K562 (cell line): ENCODE measurements around the gene UBE2O. TPM values are rescaled to one million over a fixed set of nuclear protein-coding genes. Genes with fewer than 3 reads are reported as not detected.
A peak's percentile ranks its signal among the peaks of the same experiment; 100 is the strongest.

Experiments
- BCL6 ChIP-seq: fragments of 250-450 bp; sonication (Bioruptor Pico); IDR thresholded peaks from 2 replicates; pipeline ENCODE4 v1.4.0; 2020
- HDAC6 ChIP-seq: IDR thresholded peaks from 2 replicates; pipeline ENCODE4 v1.6.1; 2012; ENCODE audit warnings: low read depth, mild to moderate bottlenecking, control low read depth, inconsistent platforms, low read length, moderate library complexity
- MCM2 ChIP-seq: fragments of 450-650 bp; IDR thresholded peaks from 2 replicates; pipeline ENCODE4 v1.6.1; 2017; ENCODE audit warnings: low read depth, mild to moderate bottlenecking
- SMARCB1 ChIP-seq: IDR thresholded peaks from 2 replicates; pipeline ENCODE4 v1.6.1; 2011; ENCODE audit warnings: improper control_type of control experiment, low read depth; ENCODE audit not compliant: insufficient read length
- SMARCC2 ChIP-seq: fragments of 450-650 bp; IDR thresholded peaks from 2 replicates; pipeline ENCODE4 v1.6.1; 2017; ENCODE audit warnings: antibody characterized with exemption, moderate library complexity, mild to moderate bottlenecking, low read depth
- STAT5A ChIP-seq: IDR thresholded peaks from 2 replicates; pipeline ENCODE4 v1.6.1; 2012; ENCODE audit warnings: low read length, inconsistent platforms, borderline replicate concordance
- ZNF175 ChIP-seq: fragments of 200-800 bp; sonication (Bioruptor generic); IDR thresholded peaks from 2 replicates; pipeline ENCODE4 v1.6.1; 2016; ENCODE audit warnings: low read depth, mild to moderate bottlenecking, missing genetic modification characterization, missing compliant biosample characterization
- ZNF24 ChIP-seq: fragments of 450-650 bp; IDR thresholded peaks from 2 replicates; pipeline ENCODE4 v1.6.1; 2016
- ZNF707 ChIP-seq: fragments of 250-450 bp; sonication (Bioruptor Pico); conservative IDR thresholded peaks from 2 replicates; pipeline ENCODE4 v1.8.0; 2022; ENCODE audit warnings: inconsistent platforms, mild to moderate bottlenecking, moderate library complexity
- ZNF785 ChIP-seq: fragments of 250-450 bp; sonication (Bioruptor Pico); IDR thresholded peaks from 2 replicates; pipeline ENCODE4 v1.4.0; 2020; ENCODE audit warnings: mild to moderate bottlenecking
- polyA plus RNA-seq, 8 experiments: library from polyadenylated mRNA; depleted of rRNA in 4 of 8; stranded (reverse) in 5 of 8; unstranded in 3 of 8; fragments of >200 nt; fragmentation: Nextera tagmentation in 2 of 8; fragmentation: Illumina TruSeq in 1 of 8; extraction: Ambion mirVana in 2 of 8; extraction: Trizol in 1 of 8; gene quantifications; 2 replicates each; pipeline versions ENCODE4 v1.2.1 to v1.2.3, GENCODE V29; 2011 to 2014; ENCODE audit warnings: inconsistent platforms in 1 of 8, missing spikeins in 1 of 8
- total RNA-seq, 7 experiments: library from RNA; depleted of rRNA in 6 of 7; stranded (reverse); fragments of >200 nt in 6 of 7; fragmentation: Illumina TruSeq in 2 of 7; extraction: Trizol in 2 of 7; gene quantifications; 2 replicates each; pipeline versions ENCODE4 v1.2.1 to v1.2.3, GENCODE V29; 2011 to 2021; ENCODE audit warnings: low replicate concordance in 1 of 7
- TF ChIP-seq, protein P1 (sequence below): sonication (generic); formaldehyde crosslinking; IDR thresholded peaks from 2 replicates; pipeline ENCODE4 v1.4.0; 2020; ENCODE audit warnings: mild to moderate bottlenecking, missing genetic modification reagents
- TF ChIP-seq, protein P2 (sequence below): fragments of 450-650 bp; IDR thresholded peaks from 2 replicates; pipeline ENCODE4 v1.7.1; 2018; ENCODE audit warnings: mild to moderate bottlenecking, low read depth; ENCODE audit not compliant: partially characterized antibody
- TF ChIP-seq, protein P3 (sequence below): fragments of 250-450 bp; sonication (Bioruptor Pico); IDR thresholded peaks from 2 replicates; pipeline ENCODE4 v1.8.0; 2021; ENCODE audit warnings: moderate library complexity, mild to moderate bottlenecking, inconsistent platforms
- TF ChIP-seq, protein P4 (sequence below): fragments of 450-650 bp; IDR thresholded peaks from 2 replicates; pipeline ENCODE4 v1.6.1; 2016; ENCODE audit warnings: low read depth, mild to moderate bottlenecking, moderate library complexity
- TF ChIP-seq, protein P5 (sequence below), 3 experiments: IDR thresholded peaks in 2 of 3; conservative IDR thresholded peaks in 1 of 3; 2 replicates each; pipeline ENCODE4 v1.5.1; 2011 to 2012; ENCODE audit warnings: low read length in 3 of 3, mild to moderate bottlenecking in 3 of 3, control low read depth in 2 of 3, improper control_type of control experiment in 1 of 3, inconsistent platforms in 1 of 3, low read depth in 1 of 3, mixed read lengths in 1 of 3, moderate library complexity in 1 of 3; ENCODE audit not compliant: insufficient read depth in 2 of 3
- TF ChIP-seq, protein P6 (sequence below): fragments of 250-450 bp; sonication (Bioruptor Pico); IDR thresholded peaks from 2 replicates; pipeline ENCODE4 v1.4.0; 2020; ENCODE audit warnings: mild to moderate bottlenecking, moderate library complexity

Gene UBE2O
- total and polyA plus RNA-seq, 9 of the 15 experiments (the other 6 are each of a cell fraction or from before 2014, with no cell fraction given): 1.6 to 39.7 (median 13.3) TPM

DNA sequence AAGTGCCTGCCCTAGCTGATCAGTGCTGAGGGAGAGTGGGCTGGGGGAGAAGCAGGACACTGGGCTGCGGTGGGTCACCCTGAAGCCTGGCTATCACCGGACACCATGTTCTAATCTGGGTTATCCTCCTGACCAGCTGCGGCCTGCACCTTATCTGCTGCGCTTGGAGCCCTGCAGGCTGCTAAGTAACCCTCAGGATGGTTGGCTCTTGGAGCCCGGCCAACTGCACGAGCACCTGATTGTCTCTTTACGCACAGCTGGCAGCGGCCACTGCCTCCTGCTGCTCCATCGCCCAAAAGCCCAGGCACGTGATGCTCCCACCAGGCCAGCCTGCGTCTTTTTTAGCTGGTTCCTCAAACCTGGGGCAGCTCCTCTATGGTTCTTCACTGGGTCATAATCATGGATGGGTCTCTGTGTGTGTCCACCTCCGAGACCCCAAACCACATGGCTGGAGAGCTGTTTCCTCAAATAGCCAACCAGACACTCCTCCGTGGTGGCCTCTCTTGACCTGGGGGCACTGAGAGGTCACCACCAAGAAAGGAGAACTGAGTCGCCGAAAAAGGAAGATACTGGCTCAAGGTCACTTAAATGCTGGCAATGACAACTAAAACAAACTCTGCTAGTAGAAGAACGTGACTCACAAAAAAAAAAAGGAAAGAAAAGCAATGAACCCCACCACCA, 46.8 kb downstream of the UBE2O start (continued):
- TF ChIP-seq ZNF785 (CRISPR knock-in tag) (no peak), ZNF175 (CRISPR knock-in tag) (peak; percentile 99), SMARCC2 (peak; percentile 96), SMARCB1 (peak; percentile 92), MCM2 (no peak), STAT5A (peak; percentile 98), BCL6 (CRISPR knock-in tag) (peak; percentile 87), HDAC6 (no peak), ZNF707 (no peak), ZNF24 (peak; percentile 66; the same call in 1 of the 2 replicates)
- TF ChIP-seq, protein P1, sequence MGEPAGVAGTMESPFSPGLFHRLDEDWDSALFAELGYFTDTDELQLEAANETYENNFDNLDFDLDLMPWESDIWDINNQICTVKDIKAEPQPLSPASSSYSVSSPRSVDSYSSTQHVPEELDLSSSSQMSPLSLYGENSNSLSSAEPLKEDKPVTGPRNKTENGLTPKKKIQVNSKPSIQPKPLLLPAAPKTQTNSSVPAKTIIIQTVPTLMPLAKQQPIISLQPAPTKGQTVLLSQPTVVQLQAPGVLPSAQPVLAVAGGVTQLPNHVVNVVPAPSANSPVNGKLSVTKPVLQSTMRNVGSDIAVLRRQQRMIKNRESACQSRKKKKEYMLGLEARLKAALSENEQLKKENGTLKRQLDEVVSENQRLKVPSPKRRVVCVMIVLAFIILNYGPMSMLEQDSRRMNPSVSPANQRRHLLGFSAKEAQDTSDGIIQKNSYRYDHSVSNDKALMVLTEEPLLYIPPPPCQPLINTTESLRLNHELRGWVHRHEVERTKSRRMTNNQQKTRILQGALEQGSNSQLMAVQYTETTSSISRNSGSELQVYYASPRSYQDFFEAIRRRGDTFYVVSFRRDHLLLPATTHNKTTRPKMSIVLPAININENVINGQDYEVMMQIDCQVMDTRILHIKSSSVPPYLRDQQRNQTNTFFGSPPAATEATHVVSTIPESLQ: 0 out of 2 replicates have a peak, but pooled peaks have one; percentile 17
- TF ChIP-seq, protein P2, sequence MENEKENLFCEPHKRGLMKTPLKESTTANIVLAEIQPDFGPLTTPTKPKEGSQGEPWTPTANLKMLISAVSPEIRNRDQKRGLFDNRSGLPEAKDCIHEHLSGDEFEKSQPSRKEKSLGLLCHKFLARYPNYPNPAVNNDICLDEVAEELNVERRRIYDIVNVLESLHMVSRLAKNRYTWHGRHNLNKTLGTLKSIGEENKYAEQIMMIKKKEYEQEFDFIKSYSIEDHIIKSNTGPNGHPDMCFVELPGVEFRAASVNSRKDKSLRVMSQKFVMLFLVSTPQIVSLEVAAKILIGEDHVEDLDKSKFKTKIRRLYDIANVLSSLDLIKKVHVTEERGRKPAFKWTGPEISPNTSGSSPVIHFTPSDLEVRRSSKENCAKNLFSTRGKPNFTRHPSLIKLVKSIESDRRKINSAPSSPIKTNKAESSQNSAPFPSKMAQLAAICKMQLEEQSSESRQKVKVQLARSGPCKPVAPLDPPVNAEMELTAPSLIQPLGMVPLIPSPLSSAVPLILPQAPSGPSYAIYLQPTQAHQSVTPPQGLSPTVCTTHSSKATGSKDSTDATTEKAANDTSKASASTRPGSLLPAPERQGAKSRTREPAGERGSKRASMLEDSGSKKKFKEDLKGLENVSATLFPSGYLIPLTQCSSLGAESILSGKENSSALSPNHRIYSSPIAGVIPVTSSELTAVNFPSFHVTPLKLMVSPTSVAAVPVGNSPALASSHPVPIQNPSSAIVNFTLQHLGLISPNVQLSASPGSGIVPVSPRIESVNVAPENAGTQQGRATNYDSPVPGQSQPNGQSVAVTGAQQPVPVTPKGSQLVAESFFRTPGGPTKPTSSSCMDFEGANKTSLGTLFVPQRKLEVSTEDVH: peak; percentile 38
- TF ChIP-seq, protein P3, sequence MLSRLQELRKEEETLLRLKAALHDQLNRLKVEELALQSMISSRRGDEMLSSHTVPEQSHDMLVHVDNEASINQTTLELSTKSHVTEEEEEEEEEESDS (CRISPR knock-in tag): no peak
- TF ChIP-seq, protein P4, sequence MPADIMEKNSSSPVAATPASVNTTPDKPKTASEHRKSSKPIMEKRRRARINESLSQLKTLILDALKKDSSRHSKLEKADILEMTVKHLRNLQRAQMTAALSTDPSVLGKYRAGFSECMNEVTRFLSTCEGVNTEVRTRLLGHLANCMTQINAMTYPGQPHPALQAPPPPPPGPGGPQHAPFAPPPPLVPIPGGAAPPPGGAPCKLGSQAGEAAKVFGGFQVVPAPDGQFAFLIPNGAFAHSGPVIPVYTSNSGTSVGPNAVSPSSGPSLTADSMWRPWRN: peak; percentile 97
- TF ChIP-seq, protein P5, sequence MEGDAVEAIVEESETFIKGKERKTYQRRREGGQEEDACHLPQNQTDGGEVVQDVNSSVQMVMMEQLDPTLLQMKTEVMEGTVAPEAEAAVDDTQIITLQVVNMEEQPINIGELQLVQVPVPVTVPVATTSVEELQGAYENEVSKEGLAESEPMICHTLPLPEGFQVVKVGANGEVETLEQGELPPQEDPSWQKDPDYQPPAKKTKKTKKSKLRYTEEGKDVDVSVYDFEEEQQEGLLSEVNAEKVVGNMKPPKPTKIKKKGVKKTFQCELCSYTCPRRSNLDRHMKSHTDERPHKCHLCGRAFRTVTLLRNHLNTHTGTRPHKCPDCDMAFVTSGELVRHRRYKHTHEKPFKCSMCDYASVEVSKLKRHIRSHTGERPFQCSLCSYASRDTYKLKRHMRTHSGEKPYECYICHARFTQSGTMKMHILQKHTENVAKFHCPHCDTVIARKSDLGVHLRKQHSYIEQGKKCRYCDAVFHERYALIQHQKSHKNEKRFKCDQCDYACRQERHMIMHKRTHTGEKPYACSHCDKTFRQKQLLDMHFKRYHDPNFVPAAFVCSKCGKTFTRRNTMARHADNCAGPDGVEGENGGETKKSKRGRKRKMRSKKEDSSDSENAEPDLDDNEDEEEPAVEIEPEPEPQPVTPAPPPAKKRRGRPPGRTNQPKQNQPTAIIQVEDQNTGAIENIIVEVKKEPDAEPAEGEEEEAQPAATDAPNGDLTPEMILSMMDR (IDR thresholded peaks at IDR 0.05 in 2 of 3, conservative IDR thresholded peaks at IDR 0.05 in 1 of 3; ENCODE audit: insufficient read depth in 2 of 3, low read depth in 1 of 3, low read length in 3 of 3): peak in 1 of 3 experiments; percentile 16; a peak in 2 of 6 replicates
- TF ChIP-seq, protein P6, sequence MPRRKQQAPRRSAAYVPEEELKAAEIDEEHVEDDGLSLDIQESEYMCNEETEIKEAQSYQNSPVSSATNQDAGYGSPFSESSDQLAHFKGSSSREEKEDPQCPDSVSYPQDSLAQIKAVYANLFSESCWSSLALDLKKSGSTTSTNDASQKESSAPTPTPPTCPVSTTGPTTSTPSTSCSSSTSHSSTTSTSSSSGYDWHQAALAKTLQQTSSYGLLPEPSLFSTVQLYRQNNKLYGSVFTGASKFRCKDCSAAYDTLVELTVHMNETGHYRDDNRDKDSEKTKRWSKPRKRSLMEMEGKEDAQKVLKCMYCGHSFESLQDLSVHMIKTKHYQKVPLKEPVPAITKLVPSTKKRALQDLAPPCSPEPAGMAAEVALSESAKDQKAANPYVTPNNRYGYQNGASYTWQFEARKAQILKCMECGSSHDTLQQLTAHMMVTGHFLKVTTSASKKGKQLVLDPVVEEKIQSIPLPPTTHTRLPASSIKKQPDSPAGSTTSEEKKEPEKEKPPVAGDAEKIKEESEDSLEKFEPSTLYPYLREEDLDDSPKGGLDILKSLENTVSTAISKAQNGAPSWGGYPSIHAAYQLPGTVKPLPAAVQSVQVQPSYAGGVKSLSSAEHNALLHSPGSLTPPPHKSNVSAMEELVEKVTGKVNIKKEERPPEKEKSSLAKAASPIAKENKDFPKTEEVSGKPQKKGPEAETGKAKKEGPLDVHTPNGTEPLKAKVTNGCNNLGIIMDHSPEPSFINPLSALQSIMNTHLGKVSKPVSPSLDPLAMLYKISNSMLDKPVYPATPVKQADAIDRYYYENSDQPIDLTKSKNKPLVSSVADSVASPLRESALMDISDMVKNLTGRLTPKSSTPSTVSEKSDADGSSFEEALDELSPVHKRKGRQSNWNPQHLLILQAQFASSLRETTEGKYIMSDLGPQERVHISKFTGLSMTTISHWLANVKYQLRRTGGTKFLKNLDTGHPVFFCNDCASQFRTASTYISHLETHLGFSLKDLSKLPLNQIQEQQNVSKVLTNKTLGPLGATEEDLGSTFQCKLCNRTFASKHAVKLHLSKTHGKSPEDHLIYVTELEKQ (CRISPR knock-in tag): peak; percentile 70
